IMR-90 (cell line): ENCODE results near the gene SPOUT1. TPM values are rescaled to one million over a fixed set of nuclear protein-coding genes. Genes with fewer than 3 reads are reported as not detected.
"Not testable (repeated sequence)": the region's sequence is repeated elsewhere in the genome, so short reads cannot be mapped to it uniquely, and the experiment has no call there.

ENCODE experiments used
- ATAC-seq: fragments of 200-7000 bp; cut with Tn5 transposase; 2 replicates; pipeline ENCODE4 v1.9.1; 2020; ENCODE audit warnings: low read depth, mild to moderate bottlenecking, moderate library complexity
- BruUV-seq: library from RNA; stranded (reverse); fragments of 400-500 nt; replicated peaks from 2 replicates; lab custom pipeline; 2021; lab: Mats Ljungman, UMichigan
- CTCF ChIA-PET: fragments of 300-600 bp; formaldehyde crosslinking; extraction: SDS; loops from one replicate; lab custom pipeline; 2021; ENCODE audit warnings: antibody characterized with exemption; lab: Yijun Ruan, JAX
- POLR2A ChIA-PET: fragments of 300-600 bp; sonication (Branson Sonifier 250); formaldehyde crosslinking; loops from one replicate; lab custom pipeline; 2022; ENCODE audit warnings: antibody characterized with exemption; ENCODE audit not compliant: unreplicated experiment; lab: Charles Lee
- DNase-seq: peaks from one replicate; pipeline ENCODE4 v3.0.0; 2013
- H2AFZ ChIP-seq: replicated peaks from 2 replicates; pipeline ENCODE3; 2013; ENCODE audit warnings: low read length, mild to moderate bottlenecking; ENCODE audit not compliant: poor library complexity
- H2AK5ac ChIP-seq: 2 replicates; pipeline ENCODE4 v1.6.1; 2013; ENCODE audit warnings: low read depth, low read length, inconsistent platforms
- H2AK9ac ChIP-seq: replicated peaks from 2 replicates; pipeline ENCODE3; 2013; ENCODE audit warnings: mild to moderate bottlenecking, low read depth, low read length, moderate library complexity; ENCODE audit not compliant: poor library complexity
- H2BK120ac ChIP-seq: 2 replicates; pipeline ENCODE4 v1.6.1; 2013; ENCODE audit warnings: low read depth, low read length, inconsistent platforms
- H2BK15ac ChIP-seq: 3 replicates; pipeline ENCODE4 v1.6.1; 2013; ENCODE audit warnings: low read depth, low read length, inconsistent platforms
- H2BK20ac ChIP-seq: 2 replicates; pipeline ENCODE4 v1.6.1; 2013; ENCODE audit warnings: low read depth, mild to moderate bottlenecking, inconsistent platforms, low read length, moderate library complexity
- H2BK5ac ChIP-seq: 2 replicates; pipeline ENCODE4 v1.6.1; 2013; ENCODE audit warnings: mild to moderate bottlenecking, low read depth, low read length, inconsistent platforms; ENCODE audit not compliant: poor library complexity, severe bottlenecking
- H3K14ac ChIP-seq: replicated peaks from 2 replicates; pipeline ENCODE4 v1.6.1; 2013; ENCODE audit warnings: low read depth, low read length, inconsistent platforms
- H3K18ac ChIP-seq: 2 replicates; pipeline ENCODE4 v1.6.1; 2013; ENCODE audit warnings: low read depth, low read length, control low read depth
- H3K23ac ChIP-seq: 2 replicates; pipeline ENCODE4 v1.6.1; 2013; ENCODE audit warnings: low read depth, low read length, inconsistent platforms
- H3K27ac ChIP-seq: 2 replicates; pipeline ENCODE4 v1.5.1; 2013; ENCODE audit warnings: mild to moderate bottlenecking, control low read depth, low read length; ENCODE audit not compliant: insufficient read depth
- H3K27me3 ChIP-seq: 2 replicates; pipeline ENCODE4 v1.6.1; 2013; ENCODE audit warnings: low read length; ENCODE audit not compliant: control insufficient read depth, insufficient read depth
- H3K36me3 ChIP-seq: 2 replicates; pipeline ENCODE4 v1.6.1; 2013; ENCODE audit warnings: low read length, mixed read lengths; ENCODE audit not compliant: control insufficient read depth, insufficient read depth
- H3K4ac ChIP-seq: 2 replicates; pipeline ENCODE4 v1.6.1; 2013; ENCODE audit warnings: low read depth, low read length, inconsistent platforms
- H3K4me1 ChIP-seq: 2 replicates; pipeline ENCODE4 v1.6.1; 2013; ENCODE audit warnings: low read length, mixed read lengths; ENCODE audit not compliant: control insufficient read depth, insufficient read depth
- H3K4me2 ChIP-seq: 2 replicates; pipeline ENCODE4 v1.6.1; 2013; ENCODE audit warnings: low read depth, mild to moderate bottlenecking, control low read depth, low read length, moderate library complexity
- H3K4me3 ChIP-seq: 2 replicates; pipeline ENCODE4 v1.5.1; 2013; ENCODE audit warnings: low read depth, mild to moderate bottlenecking, control low read depth, low read length, moderate library complexity; ENCODE audit not compliant: insufficient read depth
- H3K56ac ChIP-seq: 2 replicates; pipeline ENCODE4 v1.6.1; 2013; ENCODE audit warnings: low read length, inconsistent platforms; ENCODE audit not compliant: insufficient read depth; ENCODE audit errors: extremely low read depth
- H3K79me1 ChIP-seq, 2 experiments: 2 replicates each; pipeline ENCODE4 v1.6.1; 2013; ENCODE audit warnings: low read length in 2 of 2, inconsistent platforms in 1 of 2, low read depth in 1 of 2
- H3K9ac ChIP-seq: 2 replicates; pipeline ENCODE4 v1.6.1; 2013; ENCODE audit warnings: low read depth, low read length, control low read depth
- H3K9me1 ChIP-seq: 2 replicates; pipeline ENCODE4 v1.6.1; 2013; ENCODE audit warnings: low read length, inconsistent platforms; ENCODE audit not compliant: insufficient read depth
- H3K9me3 ChIP-seq: 2 replicates; pipeline ENCODE4 v1.6.1; 2013; ENCODE audit warnings: low read length; ENCODE audit not compliant: control insufficient read depth, insufficient read depth
- H4K20me1 ChIP-seq: 2 replicates; pipeline ENCODE4 v1.6.1; 2013; ENCODE audit warnings: low read length, inconsistent platforms; ENCODE audit not compliant: insufficient read depth
- H4K5ac ChIP-seq: 2 replicates; pipeline ENCODE4 v1.6.1; 2013; ENCODE audit warnings: mild to moderate bottlenecking, low read depth, low read length, control low read depth
- H4K8ac ChIP-seq, 2 experiments: 2 replicates each; pipeline ENCODE4 v1.6.1; 2013; ENCODE audit warnings: low read depth in 2 of 2, low read length in 2 of 2, control low read depth in 1 of 2, inconsistent platforms in 1 of 2
- H4K91ac ChIP-seq: 2 replicates; pipeline ENCODE4 v1.6.1; 2013; ENCODE audit warnings: low read depth, low read length, inconsistent platforms; ENCODE audit not compliant: insufficient read depth
- RAD21 ChIP-seq: IDR thresholded peaks from 2 replicates; pipeline ENCODE4 v1.6.1; 2012; ENCODE audit warnings: low read length, improper control_type of control experiment
- SMC3 ChIP-seq: fragments of 150-350 bp; IDR thresholded peaks from 2 replicates; pipeline ENCODE4 v1.6.1; 2016; ENCODE audit warnings: low read depth, mild to moderate bottlenecking, antibody characterized with exemption, low read length, moderate library complexity
- WGBS, 2 experiments: methylation state at CpG; one replicate each; pipeline versions ENCODE4 v1.1.5 to v1.1.7; 2013; ENCODE audit warnings: missing lambda C conversion rate in 2 of 2; ENCODE audit not compliant: insufficient read length in 1 of 2; ENCODE audit errors: extremely low coverage in 2 of 2; 5-methylcytosine and 5-hydroxymethylcytosine counted together
- dilution Hi-C: fragments of 300-500 bp; cut with HindIII; formaldehyde crosslinking; loops from one replicate; pipeline ENCODE4 v1.14.3; 2018; ENCODE audit warnings: low sequenced_read_pairs; ENCODE audit not compliant: unreplicated experiment
- in situ Hi-C: fragments of 300-500 bp; cut with MboI; formaldehyde crosslinking; loops from 3 replicates; pipeline ENCODE4 v1.14.3; 2019; ENCODE audit warnings: low sequenced_read_pairs, inconsistent platforms, mixed read lengths
- intact Hi-C: fragments of 100-400 bp; cut with micrococcal nuclease; formaldehyde crosslinking; loops from 2 replicates; pipeline ENCODE4 v1.10.0; 2022
- polyA plus RNA-seq, 3 experiments: library from polyadenylated mRNA; depleted of rRNA; stranded (reverse); fragments of >200 nt; gene quantifications; 2 replicates each; pipeline ENCODE4 v1.2.3, GENCODE V29; 2012; ENCODE audit warnings: low replicate concordance in 1 of 3
- total RNA-seq: library from RNA; depleted of rRNA; stranded (reverse); fragments of >200 nt; gene quantifications from 2 replicates; pipeline ENCODE4 v1.2.3, GENCODE V29; 2012
- TF ChIP-seq, protein P1 (sequence below): conservative IDR thresholded peaks from 2 replicates; pipeline ENCODE4 v1.5.1; 2012; ENCODE audit warnings: mild to moderate bottlenecking, low read depth, low read length, improper control_type of control experiment

SPOUT1 gene
- total and polyA plus RNA-seq, 2 of the 4 experiments (the other 2 are of a cell fraction): 17.9 to 27.8 TPM

DNA sequence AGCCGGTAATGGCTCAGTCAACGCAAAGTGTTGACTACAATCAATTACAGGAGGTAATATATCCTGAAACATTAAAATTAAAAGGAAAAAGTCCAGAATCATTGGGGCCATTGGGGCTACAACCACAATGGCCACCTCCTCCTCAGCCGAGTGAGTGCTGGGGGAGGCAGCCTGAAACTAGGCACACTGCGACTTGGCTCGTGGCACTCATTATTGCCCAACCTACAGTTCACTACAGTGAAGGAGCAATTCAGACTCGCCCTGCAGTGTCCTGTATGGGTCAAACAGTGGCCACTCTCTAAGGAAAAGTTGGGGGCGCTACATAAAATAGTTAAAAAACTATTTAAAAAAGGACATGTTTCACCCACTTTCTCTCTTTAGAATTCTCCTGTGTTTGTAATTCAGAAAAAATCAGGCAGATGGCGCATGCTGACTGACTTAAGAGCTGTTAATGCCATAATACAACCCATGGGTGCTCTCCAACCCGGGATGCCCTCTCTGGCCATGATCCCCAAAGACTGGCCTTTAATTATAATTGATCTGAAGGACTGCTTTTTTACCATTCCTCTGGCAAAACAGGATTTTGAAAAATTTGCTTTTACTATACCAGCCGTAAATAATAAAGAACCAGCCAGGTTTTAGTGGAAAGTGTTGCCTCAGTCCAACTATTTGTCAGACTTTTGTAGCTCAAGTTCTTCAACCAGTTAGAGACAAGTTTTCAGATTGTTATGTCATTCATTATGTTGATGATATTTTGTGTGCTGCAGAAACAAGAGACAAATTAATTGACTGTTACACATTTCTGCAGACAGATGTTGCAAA, 22.4 kb upstream of the SPOUT1 start:
- H4K8ac ChIP-seq, H2BK15ac ChIP-seq, H3K23ac ChIP-seq, H2AK5ac ChIP-seq, H2BK20ac ChIP-seq, H3K14ac ChIP-seq, H3K27me3 ChIP-seq, H3K79me1 ChIP-seq, H4K5ac ChIP-seq, H3K27ac ChIP-seq, H4K20me1 ChIP-seq, H3K4me2 ChIP-seq, H3K4ac ChIP-seq, POLR2A ChIA-PET, H3K4me3 ChIP-seq, H4K91ac ChIP-seq, H2BK5ac ChIP-seq, H3K56ac ChIP-seq, H2AFZ ChIP-seq, H3K18ac ChIP-seq, in situ Hi-C loops, H2AK9ac ChIP-seq, H3K9ac ChIP-seq, H3K9me3 ChIP-seq, H3K4me1 ChIP-seq, H2BK120ac ChIP-seq, H3K9me1 ChIP-seq, BruUV-seq, H3K36me3 ChIP-seq, dilution Hi-C loops: not testable (repeated sequence)
- CTCF ChIA-PET: interaction anchor here (0.8 kb wide), 1 partner anchor 71 kb away, joined by 4 read pairs; no protein-coding TSS in a partner anchor
- peak; percentile 49 for ATAC-seq
- intact Hi-C loops: loop anchor here (5.0 kb wide), 1 partner anchor 175 kb away; the partner anchor contains the start of gene SH3GLB2
- no CpG with 5 or more reads among the region's 10 CpGs for WGBS, 2 experiments
- peak; percentile 33 for DNase-seq
- TF ChIP-seq RAD21 (peak; percentile 55), SMC3 (peak; percentile 32; the same call in 1 of the 2 replicates)
- TF ChIP-seq, protein P1, sequence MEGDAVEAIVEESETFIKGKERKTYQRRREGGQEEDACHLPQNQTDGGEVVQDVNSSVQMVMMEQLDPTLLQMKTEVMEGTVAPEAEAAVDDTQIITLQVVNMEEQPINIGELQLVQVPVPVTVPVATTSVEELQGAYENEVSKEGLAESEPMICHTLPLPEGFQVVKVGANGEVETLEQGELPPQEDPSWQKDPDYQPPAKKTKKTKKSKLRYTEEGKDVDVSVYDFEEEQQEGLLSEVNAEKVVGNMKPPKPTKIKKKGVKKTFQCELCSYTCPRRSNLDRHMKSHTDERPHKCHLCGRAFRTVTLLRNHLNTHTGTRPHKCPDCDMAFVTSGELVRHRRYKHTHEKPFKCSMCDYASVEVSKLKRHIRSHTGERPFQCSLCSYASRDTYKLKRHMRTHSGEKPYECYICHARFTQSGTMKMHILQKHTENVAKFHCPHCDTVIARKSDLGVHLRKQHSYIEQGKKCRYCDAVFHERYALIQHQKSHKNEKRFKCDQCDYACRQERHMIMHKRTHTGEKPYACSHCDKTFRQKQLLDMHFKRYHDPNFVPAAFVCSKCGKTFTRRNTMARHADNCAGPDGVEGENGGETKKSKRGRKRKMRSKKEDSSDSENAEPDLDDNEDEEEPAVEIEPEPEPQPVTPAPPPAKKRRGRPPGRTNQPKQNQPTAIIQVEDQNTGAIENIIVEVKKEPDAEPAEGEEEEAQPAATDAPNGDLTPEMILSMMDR: peak; percentile 53

DNA sequence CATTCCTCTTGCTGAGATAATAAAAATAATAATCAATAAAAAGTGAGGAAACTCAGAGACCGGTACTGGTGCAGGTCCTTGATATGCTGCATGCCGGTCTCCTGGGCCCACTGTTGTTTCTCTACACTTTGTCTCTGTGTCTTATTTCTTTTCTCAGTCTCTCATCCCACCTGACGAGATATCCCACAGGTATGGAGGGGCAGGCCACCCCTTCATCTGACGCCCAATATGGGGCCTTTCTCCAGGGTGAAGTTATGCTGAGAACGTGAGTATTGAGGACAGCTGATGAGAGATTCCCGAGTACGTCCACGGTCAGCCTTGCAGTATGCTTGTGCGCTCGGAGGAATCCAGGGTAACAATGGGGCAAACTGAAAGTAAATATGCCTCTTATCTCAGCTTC, 21.4 kb upstream of the SPOUT1 start:
- CTCF ChIA-PET, H2AK9ac ChIP-seq, H2BK15ac ChIP-seq, H3K18ac ChIP-seq, DNase-seq, in situ Hi-C loops, H3K4me2 ChIP-seq, POLR2A ChIA-PET, H2BK20ac ChIP-seq, H3K4me1 ChIP-seq, BruUV-seq, H3K56ac ChIP-seq, H2AFZ ChIP-seq, H3K14ac ChIP-seq, H3K36me3 ChIP-seq, H3K4me3 ChIP-seq, H3K9ac ChIP-seq, H4K5ac ChIP-seq, H3K9me3 ChIP-seq, H3K27ac ChIP-seq, H4K20me1 ChIP-seq, H4K91ac ChIP-seq, H3K23ac ChIP-seq, H2AK5ac ChIP-seq, H3K27me3 ChIP-seq, dilution Hi-C loops, H2BK5ac ChIP-seq, H3K9me1 ChIP-seq, H3K4ac ChIP-seq, H2BK120ac ChIP-seq, ATAC-seq, H4K8ac ChIP-seq: not testable (repeated sequence)
- intact Hi-C loops: loop anchor here (5.0 kb wide), 1 partner anchor 176 kb away; the partner anchor contains the start of gene SH3GLB2
- H3K79me1 ChIP-seq: peaks cover 0 to 11% of the 10 kb centered on the region in 2 experiments; a peak in 2 of 4 replicates
- no CpG with 5 or more reads among the region's 10 CpGs for WGBS, 2 experiments
